HG03108 (cell line): ENCODE results near the gene PLEKHO1.
"Not testable (repeated sequence)": the region's sequence is repeated elsewhere in the genome, so short reads cannot be mapped to it uniquely, and the experiment has no call there.

ENCODE experiments used
- ATAC-seq: cut with Tn5 transposase; IDR thresholded peaks from one replicate; pipeline ENCODE4 v1.9.1; 2021; ENCODE audit warnings: moderate library complexity; ENCODE audit not compliant: unreplicated experiment

PLEKHO1 gene

GRCh38 chr1:150149271-150150132 is at the start of gene PLEKHO1:
Gene PLEKHO1 (plus strand): TSS chr1:150149916. CDS start chr1:150150258, 342 bp downstream.
- ATAC-seq, result peak; percentile 44

- ATAC-seq, result no peak
Measured at GRCh38 chr1:150102986-150103385, 46.7 kb upstream of the PLEKHO1 start.

DNA sequence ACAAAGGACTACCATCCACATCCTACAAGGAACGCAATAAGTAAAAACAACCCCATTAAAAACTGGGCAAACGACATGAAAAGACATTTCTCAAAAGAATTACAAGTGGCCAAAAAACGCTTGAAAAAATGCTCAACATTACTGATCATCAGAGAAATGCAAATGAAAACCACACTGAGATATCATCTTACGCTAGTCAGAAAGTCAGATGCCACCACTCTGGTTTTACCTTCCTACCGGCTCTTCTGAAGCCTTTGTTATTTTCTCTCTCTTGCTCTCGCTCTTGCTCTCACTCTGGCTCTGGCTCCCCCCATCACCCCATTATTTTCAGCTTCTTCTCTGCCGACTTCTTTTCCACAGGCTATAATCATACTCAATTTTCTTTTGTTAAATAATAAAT is 43.4 kb upstream of the PLEKHO1 start:
- no peak for ATAC-seq

DNA sequence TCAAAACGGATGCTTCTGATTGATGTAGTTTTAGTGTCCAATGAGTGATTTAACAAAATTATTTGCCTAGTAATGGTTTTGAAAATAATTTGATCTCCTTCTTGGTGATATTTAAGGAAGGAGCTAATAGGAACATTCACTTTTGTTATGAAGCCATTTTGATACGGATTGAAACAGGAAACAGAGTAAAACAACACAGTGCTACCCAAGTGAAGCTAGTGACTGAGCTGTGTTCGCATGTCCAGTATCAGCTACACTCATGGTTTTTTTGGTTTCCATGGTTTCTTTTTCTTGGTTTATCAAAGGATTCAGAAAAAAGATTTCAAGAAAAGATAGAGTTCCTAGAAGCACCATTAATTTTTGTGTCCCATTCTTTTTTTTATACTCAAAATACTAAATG is 40.1 kb upstream of the PLEKHO1 start:
- ATAC-seq, result no peak

DNA sequence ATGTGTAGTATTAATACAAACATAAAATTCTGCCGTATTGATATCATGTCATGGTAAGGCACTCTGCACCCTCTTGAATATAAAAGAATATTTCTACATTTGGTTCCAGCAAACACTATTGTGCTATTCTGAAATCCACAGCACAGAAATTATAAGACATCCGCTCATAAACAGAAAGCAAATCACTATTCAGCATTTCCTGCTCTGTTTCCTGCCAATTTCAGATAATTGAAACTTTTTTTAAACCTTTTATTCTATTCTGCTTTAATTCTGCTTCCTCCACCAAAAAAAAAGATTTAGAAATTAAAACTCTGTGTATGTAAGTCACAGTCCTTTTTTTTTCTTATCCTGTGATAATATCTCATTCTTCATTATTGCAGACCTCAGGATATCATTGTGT is 39.6 kb upstream of the PLEKHO1 start:
- no peak for ATAC-seq

- ATAC-seq, result no peak
Measured at GRCh38 chr1:150111670-150112069, 38.0 kb upstream of the PLEKHO1 start.

- no peak for ATAC-seq
Measured at GRCh38 chr1:150115121-150115520, 34.6 kb upstream of the PLEKHO1 start.

- no peak for ATAC-seq
Measured at GRCh38 chr1:150118716-150119115, 31.0 kb upstream of the PLEKHO1 start.

DNA sequence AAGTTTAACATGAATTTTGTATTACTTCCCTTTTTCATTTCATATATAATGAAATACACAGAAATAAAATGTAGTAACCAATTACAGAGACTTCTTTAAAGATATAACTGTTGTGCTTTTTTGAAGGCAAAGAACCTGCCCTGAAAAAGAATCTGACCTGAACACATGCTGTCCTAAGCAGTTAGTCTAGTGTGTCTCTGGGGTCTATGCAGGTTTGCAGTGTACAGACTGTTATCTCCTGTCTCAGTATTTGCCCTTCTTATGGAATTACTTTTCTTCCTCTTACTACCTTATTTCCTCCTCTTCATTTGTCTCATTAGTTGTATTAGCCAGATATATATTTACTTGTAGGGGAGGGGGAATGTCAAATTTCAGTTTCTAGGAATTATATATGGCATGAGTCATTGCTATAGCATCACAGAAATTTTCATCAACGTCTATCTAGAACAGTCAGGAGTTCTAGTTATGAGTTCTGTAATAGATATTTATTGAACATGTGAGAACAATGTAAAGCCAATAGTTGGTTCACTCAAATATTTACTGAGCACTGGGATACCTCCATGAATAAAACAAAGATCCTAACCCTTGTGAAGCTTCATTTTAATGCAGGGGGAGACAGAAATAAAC is 28.4 kb upstream of the PLEKHO1 start:
- no peak for ATAC-seq

GRCh38 chr1:150126811-150127210 is 22.9 kb upstream of the PLEKHO1 start:
- no peak for ATAC-seq

DNA sequence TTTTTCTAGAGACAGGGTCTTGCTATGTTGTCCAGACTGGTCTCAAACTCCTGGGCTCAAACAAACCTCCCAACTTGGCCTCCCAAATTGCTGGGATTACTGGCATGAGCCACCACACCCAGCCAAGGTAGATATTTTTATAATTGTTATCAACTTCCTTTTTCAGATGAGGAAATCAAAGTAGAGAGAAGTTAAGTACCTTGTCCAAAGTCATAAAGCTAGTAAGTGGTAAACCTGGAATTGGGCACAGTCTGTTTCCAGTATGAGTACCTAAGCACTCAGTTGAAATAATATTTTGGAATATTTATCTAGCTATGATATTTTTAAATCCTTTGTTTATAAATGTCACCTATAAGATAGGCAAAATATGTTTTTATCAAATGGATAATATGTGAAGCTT is 22.3 kb upstream of the PLEKHO1 start:
- no peak for ATAC-seq

DNA sequence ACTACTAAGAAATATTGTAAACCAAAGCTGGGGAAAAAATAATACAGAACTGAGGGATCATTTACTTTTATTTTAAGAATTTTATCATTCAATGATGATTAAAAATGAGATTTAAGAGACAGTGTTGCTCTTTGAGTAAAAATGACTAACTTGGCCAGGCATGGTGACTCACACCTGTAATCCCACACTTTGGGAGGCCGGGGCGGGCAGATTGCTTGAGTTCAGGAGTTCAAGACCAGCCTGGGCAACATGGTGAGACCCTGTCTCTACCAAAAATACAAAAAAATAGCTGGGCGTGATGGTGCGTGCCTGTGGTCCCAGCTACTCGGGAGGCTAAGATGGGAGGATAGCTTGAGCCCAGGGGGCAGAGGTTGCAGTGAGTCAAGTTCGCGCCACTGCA is 21.8 kb upstream of the PLEKHO1 start:
- no peak for ATAC-seq

DNA sequence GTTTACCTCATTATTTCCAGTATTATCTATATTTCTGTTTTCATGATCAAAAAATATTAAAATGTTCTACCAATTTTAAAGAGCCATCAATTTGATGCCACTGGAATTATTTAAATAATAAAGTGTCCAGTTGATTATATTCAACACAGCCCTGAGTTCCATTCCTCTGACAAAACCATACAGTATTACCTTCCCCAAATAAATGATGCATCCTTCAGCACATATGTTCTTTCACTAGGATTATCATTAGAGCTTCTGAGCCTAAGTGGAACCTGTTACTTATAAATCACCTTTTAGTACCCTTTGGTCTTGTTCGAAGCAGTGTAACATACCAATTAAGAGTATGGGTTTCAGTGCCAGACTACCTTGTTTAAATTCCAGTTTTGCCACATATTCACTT is 17.3 kb upstream of the PLEKHO1 start:
- no peak for ATAC-seq

GRCh38 chr1:150134537-150134936 is 15.2 kb upstream of the PLEKHO1 start:
- no peak for ATAC-seq

GRCh38 chr1:150135400-150135799 is 14.3 kb upstream of the PLEKHO1 start:
- ATAC-seq, result not testable (repeated sequence)

GRCh38 chr1:150138044-150138443 is 11.7 kb upstream of the PLEKHO1 start:
- no peak for ATAC-seq

DNA sequence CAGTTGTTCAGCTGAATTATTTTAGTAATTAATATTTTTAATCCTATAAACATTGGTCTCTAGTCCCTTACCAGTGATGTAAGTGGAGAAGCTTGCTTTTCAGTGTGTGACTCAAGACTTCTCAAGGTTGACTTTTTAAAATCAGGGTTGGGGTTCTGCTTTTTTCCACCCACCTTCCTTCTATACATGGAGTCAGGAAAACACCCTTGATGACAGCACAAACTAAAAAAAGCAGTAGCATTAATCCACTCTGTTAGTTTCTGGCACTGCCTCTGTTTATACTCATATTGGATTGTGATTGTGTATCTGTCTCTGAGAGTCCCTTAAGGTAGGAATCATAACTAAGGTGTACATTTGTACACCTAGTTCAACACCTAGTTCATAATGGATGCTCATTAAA is 8.3 kb upstream of the PLEKHO1 start:
- no peak for ATAC-seq

DNA sequence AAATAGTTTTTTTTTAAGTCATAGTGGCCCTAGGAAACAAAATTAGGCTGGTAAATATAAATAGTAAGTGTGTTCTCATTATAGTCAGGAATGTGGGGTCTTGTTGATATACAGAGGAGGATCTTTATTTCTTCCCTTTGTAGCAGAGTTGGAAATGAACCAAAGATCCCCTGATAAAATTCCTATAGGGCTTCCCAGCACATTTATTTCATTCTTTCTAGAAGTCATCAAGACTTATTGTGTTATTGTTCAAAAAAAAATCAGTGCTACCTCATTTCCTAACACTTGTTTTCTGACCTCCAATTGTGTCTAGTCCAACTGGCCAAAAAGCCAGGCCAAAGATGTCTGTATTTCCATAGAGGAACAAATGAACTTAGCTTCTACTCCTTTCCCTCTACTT is 7.6 kb upstream of the PLEKHO1 start:
- ATAC-seq, result no peak

DNA sequence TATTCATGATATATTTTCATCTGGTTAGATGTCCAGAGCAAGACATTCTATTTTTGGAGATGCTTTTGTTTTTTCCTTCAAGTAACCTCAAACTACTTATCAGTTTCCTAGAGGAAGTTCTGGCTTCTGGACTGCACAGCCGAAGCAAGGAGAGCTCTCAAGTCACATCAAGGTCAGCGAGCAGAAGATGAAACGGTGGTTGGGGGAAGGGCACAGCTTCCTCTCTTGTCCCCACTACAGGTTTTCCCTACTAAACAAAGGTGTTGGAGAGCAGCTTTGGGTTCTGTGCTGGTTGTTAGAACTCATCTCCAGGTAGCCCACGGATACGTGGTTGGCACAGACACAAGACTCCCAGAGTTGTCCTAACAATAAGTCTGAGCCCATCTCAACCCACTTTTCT is 5.1 kb upstream of the PLEKHO1 start:
- ATAC-seq, result no peak

DNA sequence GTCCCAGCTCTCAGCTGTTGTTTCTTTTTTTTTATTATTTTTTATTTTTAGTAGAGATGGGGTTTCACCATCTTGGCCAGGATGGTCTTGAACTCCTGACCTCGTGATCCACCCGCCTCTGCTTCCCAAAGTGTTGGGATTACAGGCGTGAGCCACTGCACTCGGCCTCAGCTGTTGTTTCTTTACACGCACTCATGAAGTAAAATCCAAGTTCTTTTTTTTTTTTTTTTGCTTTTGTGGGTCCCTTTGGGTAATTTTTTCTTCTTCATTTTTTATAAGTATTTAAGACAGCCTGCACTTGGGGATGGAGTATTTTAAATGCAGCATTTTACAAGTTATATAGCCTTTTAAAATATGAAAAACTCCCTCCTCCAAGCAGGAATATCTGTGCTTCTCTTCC is 3.7 kb upstream of the PLEKHO1 start:
- not testable (repeated sequence) for ATAC-seq

DNA sequence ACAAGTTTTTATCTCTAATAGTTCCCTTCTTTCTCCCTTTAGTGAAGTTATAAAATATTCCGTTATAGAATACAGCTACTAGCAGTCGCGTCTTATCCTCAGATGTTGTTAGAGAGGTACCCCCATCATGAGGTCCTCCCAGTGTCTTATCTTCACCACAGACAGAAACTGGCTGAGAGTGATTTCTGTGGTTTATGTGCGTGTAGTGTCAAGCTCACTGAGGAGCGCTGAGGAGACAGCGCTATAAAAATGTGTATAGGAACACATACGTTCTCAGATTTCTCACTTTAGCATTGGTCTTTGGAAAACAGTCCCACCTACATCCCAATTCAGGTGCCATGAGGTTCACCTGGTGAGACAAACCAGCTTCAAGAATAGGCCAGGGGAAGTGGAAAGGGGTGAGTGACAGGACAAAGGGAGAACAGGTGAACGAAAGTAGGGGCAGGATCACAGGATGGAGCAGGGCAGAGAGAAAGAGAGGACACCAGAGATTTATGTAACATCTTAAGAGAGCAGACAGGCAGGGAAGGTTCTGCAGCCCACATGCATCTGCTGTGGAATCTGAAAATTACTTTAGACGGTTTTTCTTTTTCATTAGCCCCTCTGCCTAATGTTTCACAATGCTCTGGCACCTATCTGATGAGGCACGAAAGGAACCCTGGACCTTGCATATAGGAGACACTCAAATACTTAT is 2.7 kb upstream of the PLEKHO1 start:
- no peak for ATAC-seq

DNA sequence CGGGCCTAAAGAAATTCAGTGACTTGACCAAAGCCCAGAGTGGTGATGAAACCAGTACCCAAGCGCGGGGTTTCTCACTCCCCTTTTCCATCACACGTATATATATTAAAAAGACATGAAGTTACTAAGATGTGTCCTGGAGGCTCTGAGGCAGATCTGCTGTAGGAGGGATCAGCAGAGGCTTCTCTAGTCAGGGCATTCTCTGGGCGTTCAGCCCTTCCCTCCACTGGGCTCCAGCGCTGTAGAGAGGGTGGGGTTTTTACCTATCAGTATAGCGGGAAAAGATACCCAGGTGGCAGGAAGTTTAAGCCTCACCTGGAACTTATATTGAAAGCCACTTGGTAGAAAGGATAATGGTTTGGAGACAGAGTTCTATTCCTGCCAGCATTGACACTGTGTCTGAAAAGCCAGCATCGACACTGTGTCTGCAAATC is 862 bp upstream of the PLEKHO1 start:
- ATAC-seq, result no peak
